DLD1 (cell line): ENCODE measurements around the gene PWP2.
"Not testable (repeated sequence)": the region's sequence is repeated elsewhere in the genome, so short reads cannot be mapped to it uniquely, and the experiment has no call there.

Experiments
- in situ Hi-C: cut with HindIII; loops from 2 replicates; pipeline ENCODE4 v1.10.0; 2017; ENCODE audit warnings: low sequenced_read_pairs

The PWP2 gene

GRCh38 chr21:44082648-44083440 lies 24.4 kb upstream of the PWP2 start:
- in situ Hi-C loops, result no loop called here

- in situ Hi-C loops, result no loop called here
These were observed 23.4 kb upstream of the PWP2 start for GRCh38 chr21:44083631-44084291.

- in situ Hi-C loops, result no loop called here
These were observed 22.5 kb upstream of the PWP2 start for GRCh38 chr21:44084496-44085241.

GRCh38 chr21:44085491-44086321 lies 21.5 kb upstream of the PWP2 start:
- in situ Hi-C loops, result no loop called here

GRCh38 chr21:44086636-44087425 lies 20.4 kb upstream of the PWP2 start:
- in situ Hi-C loops, result no loop called here

GRCh38 chr21:44087426-44088400 lies 19.5 kb upstream of the PWP2 start:
- in situ Hi-C loops, result no loop called here

- in situ Hi-C loops, result no loop called here
These were observed 18.8 kb upstream of the PWP2 start for GRCh38 chr21:44088401-44088780.

GRCh38 chr21:44089001-44089911 lies 17.9 kb upstream of the PWP2 start:
- in situ Hi-C loops, result no loop called here

- in situ Hi-C loops, result no loop called here
These were observed 16.9 kb upstream of the PWP2 start for GRCh38 chr21:44090325-44090724.

GRCh38 chr21:44092211-44092610 lies 15.0 kb upstream of the PWP2 start:
- in situ Hi-C loops, result no loop called here

GRCh38 chr21:44093761-44094160 lies 13.4 kb upstream of the PWP2 start:
- in situ Hi-C loops, result no loop called here

GRCh38 chr21:44094832-44095231 lies 12.4 kb upstream of the PWP2 start:
- in situ Hi-C loops, result no loop called here

- in situ Hi-C loops, result not testable (repeated sequence)
These were observed 8.7 kb upstream of the PWP2 start for GRCh38 chr21:44098507-44098906.

GRCh38 chr21:44098964-44099363 lies 8.2 kb upstream of the PWP2 start:
- in situ Hi-C loops, result not testable (repeated sequence)

- in situ Hi-C loops, result not testable (repeated sequence)
These were observed 390 bp downstream of the PWP2 start for GRCh38 chr21:44107589-44107988.

GRCh38 chr21:44113702-44114371 lies 6.6 kb downstream of the PWP2 start:
- in situ Hi-C loops, result not testable (repeated sequence)

- in situ Hi-C loops, result not testable (repeated sequence)
These were observed 14.9 kb downstream of the PWP2 start for GRCh38 chr21:44122131-44122530.
